ENCODE results near the gene CHPF.

GRCh38 chr2:219559156-219559915 is 15.7 kb upstream of the CHPF start:
- TF ChIP-seq POLR2AphosphoS5 (IDR thresholded peaks at IDR 0.05; ENCODE audit: low read depth, low read length), result no peak
- no peak for TF ChIP-seq POLR2A (IDR thresholded peaks at IDR 0.05; ENCODE audit: low read depth, low read length)
- TF ChIP-seq TAF1 (IDR thresholded peaks at IDR 0.05; ENCODE audit: borderline replicate concordance, low read depth, low read length), result no peak
